Lung (tissue), 12 donors: ENCODE results near the gene WDFY1. TPM values are rescaled to one million over a fixed set of nuclear protein-coding genes. Genes with fewer than 3 reads are reported as not detected.

Experiments
- ATAC-seq: fragments of 200-7000 bp; cut with Tn5 transposase; one replicate; pipeline ENCODE4 v1.9.1; 2020; ENCODE audit warnings: moderate number of reproducible peaks; ENCODE audit not compliant: insufficient read depth, low FRiP score
- DNase-seq, 3 donors: peaks; one replicate each; pipeline ENCODE4 v3.0.0-alpha.2; 2013 to 2017
- H3K27ac ChIP-seq, 2 donors: one replicate each; pipeline ENCODE4 v1.5.1; 2013; ENCODE audit warnings: mild to moderate bottlenecking in 2 of 2, moderate library complexity in 2 of 2, control low read depth in 1 of 2, inconsistent platforms in 1 of 2, low read depth in 1 of 2, low read length in 1 of 2
- H3K27me3 ChIP-seq, 3 donors: one replicate each; pipeline ENCODE4 v1.5.1; 2013; ENCODE audit warnings: low read length in 2 of 3; ENCODE audit not compliant: control insufficient read depth in 3 of 3, insufficient read depth in 3 of 3
- H3K36me3 ChIP-seq, 4 donors: one replicate each; pipeline ENCODE4 v1.5.1; 2013; ENCODE audit warnings: low read length in 4 of 4, mild to moderate bottlenecking in 1 of 4, moderate library complexity in 1 of 4; ENCODE audit not compliant: control insufficient read depth in 4 of 4, insufficient read depth in 4 of 4
- H3K4me1 ChIP-seq, 5 donors: one replicate each; pipeline ENCODE4 v1.5.1; 2013; ENCODE audit warnings: low read length in 5 of 5, mild to moderate bottlenecking in 2 of 5, moderate library complexity in 1 of 5; ENCODE audit not compliant: control insufficient read depth in 5 of 5, insufficient read depth in 5 of 5
- H3K4me3 ChIP-seq: one replicate; pipeline ENCODE4 v1.5.1; 2013; ENCODE audit warnings: mild to moderate bottlenecking, control low read depth, moderate library complexity
- H3K9ac ChIP-seq, 2 donors: one replicate each; pipeline ENCODE4 v1.5.1; 2013; ENCODE audit warnings: low read length in 2 of 2, control low read depth in 1 of 2; ENCODE audit not compliant: insufficient read depth in 1 of 2
- H3K9me3 ChIP-seq, 4 donors: one replicate each; pipeline ENCODE4 v1.5.1; 2013; ENCODE audit warnings: low read length in 3 of 4, mild to moderate bottlenecking in 1 of 4, moderate library complexity in 1 of 4; ENCODE audit not compliant: control insufficient read depth in 4 of 4, insufficient read depth in 3 of 4
- CTCF ChIP-seq: IDR thresholded peaks from 2 replicates; pipeline ENCODE4 v1.5.1; 2012; ENCODE audit warnings: mild to moderate bottlenecking; ENCODE audit errors: control extremely low read depth, extremely low read depth
- WGBS, 2 donors: extraction: QIAGEN DNeasy Blood & Tissue Kit; methylation state at CpG; one replicate each; pipeline ENCODE4 v1.1.7; 2013; 5-methylcytosine and 5-hydroxymethylcytosine counted together
- polyA plus RNA-seq, 2 donors: library from polyadenylated mRNA; stranded (reverse); fragments of 200-250 nt; gene quantifications; one replicate each; pipeline ENCODE4 v1.2.1, GENCODE V29; 2013
- total RNA-seq, 2 donors: library from RNA; depleted of rRNA in 1 of 2; stranded (reverse); fragments of >200 nt in 1 of 2; gene quantifications; one replicate each; pipeline ENCODE4 v1.2.1, GENCODE V29; 2014 to 2021
- donor health status: control.
- donor health status: control.
- donor health status: Bipolar disorder and iron deficiency.
- donor health status: healthy.
- donor health status: DM: yes; HTN: yes; CAD: no.

The WDFY1 gene
- total and polyA plus RNA-seq, 4 donors, result 14.5 to 90.9 (median 30.8) TPM

GRCh38 chr2:223860809-223861738 lies 84.1 kb downstream of the WDFY1 start:
- H3K36me3 ChIP-seq, result peaks cover 0 to 1% (median 0%) of the 10 kb centered on the region in 4 donors
- H3K4me1 ChIP-seq, result peaks cover 0 to 2% (median 0%) of the 10 kb centered on the region in 5 donors
- no peak for TF ChIP-seq CTCF
- H3K9me3 ChIP-seq, result no peaks in the 10 kb centered on the region
- 75 to 76% methylated on average over 5 of the region's 5 CpGs for WGBS, 2 donors
- peak overlapping the region in 1 of 2 donors; percentile 24 for H3K27ac ChIP-seq
- H3K4me3 ChIP-seq, result no peak overlapping the region
- peak; percentile 47 for ATAC-seq
- no peak for DNase-seq
- H3K27me3 ChIP-seq, result no peaks in the 10 kb centered on the region
- H3K9ac ChIP-seq, result no peak overlapping the region

- Histone ChIP-seq H3K9ac (no peak overlapping the region), H3K36me3 (peaks cover 0 to 3% (median under 1%) of the 10 kb centered on the region in 4 donors), H3K4me1 (peaks cover 0 to 2% (median 0%) of the 10 kb centered on the region in 5 donors), H3K27ac (no peak overlapping the region), H3K4me3 (no peak overlapping the region), H3K27me3 (no peaks in the 10 kb centered on the region), H3K9me3 (no peaks in the 10 kb centered on the region)
- no peak for DNase-seq
- ATAC-seq, result no peak
- no peak for TF ChIP-seq CTCF
- WGBS, 2 donors, result 77 to 86% methylated on average over 3 of the region's 3 CpGs
Measured at GRCh38 chr2:223859070-223859469, 86.1 kb downstream of the WDFY1 start.

- DNase-seq (no peak), ATAC-seq (no peak)
- Histone ChIP-seq H3K9me3 (no peaks in the 10 kb centered on the region), H3K9ac (no peak overlapping the region), H3K4me1 (peaks cover 0 to 2% (median 0%) of the 10 kb centered on the region in 5 donors), H3K4me3 (no peak overlapping the region), H3K36me3 (peaks cover 0 to 3% (median under 1%) of the 10 kb centered on the region in 4 donors), H3K27ac (no peak overlapping the region), H3K27me3 (no peaks in the 10 kb centered on the region)
- no peak for TF ChIP-seq CTCF
- WGBS, 2 donors, result 46 to 74% methylated on average over 5 of the region's 5 CpGs
Measured at GRCh38 chr2:223856584-223856983, 88.6 kb downstream of the WDFY1 start.
